Kidney epithelial cell (primary cell): ENCODE data around the gene ZMYND11. TPM values are rescaled to one million over a fixed set of nuclear protein-coding genes. Genes with fewer than 3 reads are reported as not detected.

Experiments
- DNase-seq: peaks from one replicate; pipeline ENCODE4 v3.0.0-alpha.2; 2010; ENCODE audit warnings: low read depth
- H3K27me3 ChIP-seq: 2 replicates; pipeline ENCODE4 v1.6.0; 2011; ENCODE audit warnings: low read length; ENCODE audit not compliant: control insufficient read depth, insufficient read depth
- H3K36me3 ChIP-seq: 2 replicates; pipeline ENCODE4 v1.5.1; 2011; ENCODE audit warnings: low read length; ENCODE audit not compliant: control insufficient read depth, insufficient read depth
- H3K4me3 ChIP-seq: 2 replicates; pipeline ENCODE4 v1.5.1; 2011; ENCODE audit warnings: low read depth, mild to moderate bottlenecking, control low read depth, low read length
- CTCF ChIP-seq: IDR thresholded peaks from 2 replicates; pipeline ENCODE4 v1.5.1; 2011; ENCODE audit warnings: mild to moderate bottlenecking, moderate library complexity, low read length, control low read depth, inconsistent platforms; ENCODE audit not compliant: insufficient read depth, poor library complexity, severe bottlenecking
- total RNA-seq: library from RNA; depleted of rRNA; stranded (reverse); fragments of >200 nt; gene quantifications from 2 replicates; pipeline ENCODE4 v1.2.3, GENCODE V29; 2015

Gene ZMYND11
- total RNA-seq, 1 donor from 2014 or later: 60.0 TPM

DNA sequence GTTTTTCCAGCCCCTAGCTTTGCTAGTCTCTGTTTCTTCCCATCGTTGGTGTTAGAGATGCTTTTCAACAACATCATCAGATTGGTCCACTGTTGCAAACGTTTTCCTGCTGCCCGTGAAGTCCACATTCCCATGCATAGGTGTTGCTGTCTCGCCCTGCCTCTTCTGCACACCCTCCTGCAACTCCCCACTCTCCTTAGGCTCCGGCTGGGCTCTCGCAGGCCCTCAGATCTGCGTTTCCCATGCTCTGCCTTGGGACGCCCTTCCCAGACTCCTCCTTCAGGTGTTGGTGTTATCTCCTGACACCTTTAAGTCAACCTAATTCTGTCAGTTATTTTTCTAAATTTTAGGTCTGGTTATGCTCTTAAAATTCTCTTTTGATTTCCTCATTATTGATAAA, 55.0 kb downstream of the ZMYND11 start:
- no peak for DNase-seq
- no peaks in the 10 kb centered on the region for H3K36me3 ChIP-seq
- TF ChIP-seq CTCF: no peak
- H3K27me3 ChIP-seq: no peaks in the 10 kb centered on the region
- no peak overlapping the region for H3K4me3 ChIP-seq

DNA sequence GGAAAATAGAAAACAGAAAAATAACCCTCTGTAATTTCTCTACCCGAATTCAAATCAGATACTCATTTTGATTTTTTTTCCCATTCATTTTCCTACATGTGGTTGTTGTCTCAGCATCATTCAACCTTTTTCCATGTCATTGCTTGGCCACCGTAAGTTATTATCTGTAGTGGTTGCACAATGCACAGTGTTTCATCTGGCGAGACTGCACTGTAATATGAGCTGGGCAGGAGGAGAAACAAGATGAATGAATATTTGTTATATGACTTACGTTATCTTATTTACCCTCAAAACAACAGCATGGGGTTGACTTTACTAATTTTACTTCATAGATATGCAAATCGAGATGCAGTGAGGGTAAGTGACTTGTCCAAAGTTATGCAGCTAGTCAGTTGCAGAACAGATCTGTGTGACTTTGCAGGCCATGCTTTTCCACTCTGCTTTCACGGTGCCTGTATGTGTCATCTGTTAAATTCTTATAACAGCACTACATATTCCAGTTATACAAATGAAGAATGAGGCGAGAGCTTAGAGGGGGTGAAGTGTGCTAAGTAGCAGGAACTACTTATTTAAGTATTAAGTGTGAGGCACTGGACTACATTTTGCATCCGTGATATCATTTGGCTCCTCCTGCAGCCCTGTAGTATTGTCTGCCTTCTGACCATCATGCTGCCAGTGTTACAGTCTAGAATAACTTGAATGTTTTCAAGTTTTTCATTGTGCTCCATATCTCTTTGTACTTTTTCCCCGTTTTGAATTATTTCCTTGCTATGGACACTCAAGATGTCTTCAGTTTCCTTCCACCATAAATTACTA, 56.7 kb downstream of the ZMYND11 start:
- no peaks in the 10 kb centered on the region for H3K27me3 ChIP-seq
- DNase-seq: no peak
- TF ChIP-seq CTCF: no peak

DNA sequence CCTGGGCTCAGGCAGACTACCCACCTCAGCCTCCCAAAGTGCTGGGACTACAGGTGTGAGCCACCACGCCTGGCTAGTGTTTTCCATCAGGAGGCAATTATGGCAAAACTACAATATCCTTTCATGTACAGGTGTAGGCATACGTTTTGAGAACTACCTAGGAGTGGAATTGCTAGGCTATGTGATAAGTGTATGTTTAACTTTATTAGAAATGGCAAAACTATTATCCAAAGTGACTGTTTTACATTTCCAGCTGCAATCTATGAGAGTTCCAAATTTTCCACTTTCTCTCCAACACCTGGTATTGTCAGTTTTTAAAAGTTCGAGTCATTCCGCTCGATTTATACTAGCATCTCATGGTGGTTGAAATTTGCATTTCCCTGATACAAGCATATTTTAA, 59.0 kb downstream of the ZMYND11 start:
- Histone ChIP-seq H3K36me3 (no peaks in the 10 kb centered on the region), H3K4me3 (no peak overlapping the region), H3K27me3 (no peaks in the 10 kb centered on the region)
- TF ChIP-seq CTCF: no peak
- no peak for DNase-seq

More for the DNA sequence above, 56.7 kb downstream of the ZMYND11 start:
- Histone ChIP-seq H3K4me3 (no peak overlapping the region), H3K36me3 (no peaks in the 10 kb centered on the region)

- no peak for TF ChIP-seq CTCF
- Histone ChIP-seq H3K27me3 (no peaks in the 10 kb centered on the region), H3K36me3 (no peaks in the 10 kb centered on the region), H3K4me3 (no peak overlapping the region)
- DNase-seq: no peak
Observed at GRCh38 chr10:200405-200804, 65.2 kb downstream of the ZMYND11 start.

DNA sequence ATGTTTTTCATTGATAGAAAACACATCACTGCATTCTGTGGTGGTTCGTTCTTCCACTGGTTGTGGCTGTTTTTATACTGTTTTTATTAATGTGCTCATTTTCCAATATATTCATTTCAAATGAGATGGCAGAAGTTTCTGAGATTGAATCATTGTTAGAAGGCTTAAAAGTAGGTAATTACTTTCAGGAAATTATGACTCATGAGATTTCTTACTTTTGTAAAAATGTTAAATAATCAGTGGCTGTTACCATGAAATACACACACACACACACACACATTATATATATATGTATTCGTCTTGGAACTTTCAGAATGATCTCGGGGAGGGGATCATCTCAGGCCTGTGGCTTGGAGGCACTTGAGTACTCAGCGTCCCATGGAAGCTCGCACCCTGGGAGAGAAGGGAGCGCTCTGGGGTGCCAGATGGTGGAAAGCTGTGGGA, 66.1 kb downstream of the ZMYND11 start:
- Histone ChIP-seq H3K36me3 (no peaks in the 10 kb centered on the region), H3K4me3 (no peak overlapping the region), H3K27me3 (no peaks in the 10 kb centered on the region)
- no peak for TF ChIP-seq CTCF
- DNase-seq: no peak

DNA sequence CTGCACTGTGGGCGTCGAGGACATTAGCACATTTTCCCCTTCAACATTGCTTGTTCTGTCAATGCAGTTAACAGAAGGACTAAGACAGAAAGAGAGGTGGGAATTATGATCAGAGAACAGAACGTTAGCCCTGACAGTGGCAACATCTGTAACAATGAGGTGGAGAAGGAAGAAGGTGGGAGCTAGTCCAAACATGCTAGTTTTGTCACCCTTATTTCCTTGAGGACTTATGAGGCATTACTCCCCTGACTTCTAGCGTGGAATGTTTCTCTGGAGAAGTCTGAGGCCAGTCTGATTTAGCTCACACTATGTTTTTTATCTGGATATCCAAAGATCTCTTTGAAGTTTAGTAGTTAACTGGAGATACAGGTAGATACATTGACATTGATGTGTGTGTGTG, 73.4 kb downstream of the ZMYND11 start:
- no peak for TF ChIP-seq CTCF
- no peak for DNase-seq
- Histone ChIP-seq H3K27me3 (no peaks in the 10 kb centered on the region), H3K4me3 (no peak overlapping the region), H3K36me3 (no peaks in the 10 kb centered on the region)
